HUDEP-2 (cell line): ENCODE measurements around the gene TBK1.

Experiments
- DNase-seq, 76 experiments: peaks; one replicate each; lab custom pipeline; 2025; ENCODE audit not compliant: unreplicated experiment in 76 of 76; lab: John Stamatoyannopoulos, UW

The TBK1 gene

DNA sequence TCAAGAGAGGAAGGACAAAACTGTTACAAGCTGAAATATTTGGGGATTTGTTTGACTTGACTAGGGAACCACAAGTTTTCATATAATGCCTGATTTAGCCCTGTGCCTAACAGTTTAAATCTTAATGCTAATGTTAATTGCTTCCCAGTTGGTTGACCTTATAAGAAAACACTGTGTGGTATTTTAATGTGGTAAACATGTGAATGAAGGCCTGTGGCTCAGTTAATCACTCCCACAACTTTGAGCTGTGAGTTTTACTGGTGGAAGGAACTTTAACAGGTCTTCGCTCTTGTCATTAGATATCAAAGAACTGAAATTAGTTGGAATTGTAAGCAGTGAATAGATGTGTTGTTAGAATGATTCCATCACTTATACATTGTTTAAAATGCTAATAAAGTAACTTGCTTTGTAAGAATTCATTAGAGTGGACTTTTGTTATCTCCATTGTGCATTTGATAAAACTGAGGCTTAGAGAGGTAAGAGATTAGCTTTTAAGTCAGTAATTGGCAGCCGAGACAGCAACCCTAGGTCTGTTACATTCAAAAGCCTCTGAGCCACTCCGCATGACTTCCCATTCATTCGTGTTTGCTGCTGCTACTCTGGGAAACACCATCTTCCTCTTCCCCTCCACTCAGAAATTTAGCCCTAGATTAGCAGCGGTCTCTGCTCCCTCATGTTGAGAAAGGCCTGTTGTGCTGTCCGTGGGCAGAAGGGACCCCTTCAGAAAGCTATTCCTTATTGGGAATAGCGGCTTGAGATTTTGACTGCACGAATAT lies 1.0 kb upstream of the TBK1 start:
- DNase-seq: peak in 6 of 76 experiments; percentile 4 to 29 (median 10)

DNA sequence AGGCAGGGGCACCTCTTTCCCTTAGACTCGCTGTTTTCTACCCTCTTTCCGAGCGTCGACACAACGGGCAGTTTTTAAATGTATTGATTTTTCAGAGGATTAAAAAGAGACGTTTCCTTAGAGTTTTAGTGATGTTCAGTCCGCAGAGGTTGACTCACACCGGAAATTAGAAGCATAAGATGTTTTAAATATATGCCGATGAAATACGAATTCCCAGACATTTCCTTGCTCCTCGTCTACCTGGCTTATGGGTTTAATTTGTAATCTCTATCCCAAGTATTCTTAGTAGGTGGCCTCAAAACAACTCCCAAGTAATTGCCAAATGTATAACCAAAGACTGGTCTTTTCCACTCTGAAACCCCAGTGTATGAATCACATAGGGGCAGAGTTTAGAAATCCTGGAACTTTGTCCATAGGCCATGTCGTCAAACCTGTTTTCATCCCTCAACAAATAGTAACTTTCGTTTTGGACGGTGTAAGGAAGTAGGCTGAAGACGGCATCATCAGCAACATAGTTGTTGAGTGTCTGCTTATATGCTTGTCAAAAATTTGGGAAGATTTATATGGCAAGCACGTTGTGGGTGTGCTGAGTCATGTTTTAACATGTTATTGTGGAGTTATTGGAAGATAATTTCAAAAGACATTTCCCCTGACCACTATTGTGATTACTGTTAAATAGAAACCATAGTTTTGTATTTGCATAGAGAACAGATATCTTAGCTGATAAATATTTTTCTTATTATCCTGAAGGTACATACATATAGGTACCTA lies 824 bp downstream of the TBK1 start:
- peak in 7 of 76 experiments; percentile 6 to 42 (median 21) for DNase-seq

DNA sequence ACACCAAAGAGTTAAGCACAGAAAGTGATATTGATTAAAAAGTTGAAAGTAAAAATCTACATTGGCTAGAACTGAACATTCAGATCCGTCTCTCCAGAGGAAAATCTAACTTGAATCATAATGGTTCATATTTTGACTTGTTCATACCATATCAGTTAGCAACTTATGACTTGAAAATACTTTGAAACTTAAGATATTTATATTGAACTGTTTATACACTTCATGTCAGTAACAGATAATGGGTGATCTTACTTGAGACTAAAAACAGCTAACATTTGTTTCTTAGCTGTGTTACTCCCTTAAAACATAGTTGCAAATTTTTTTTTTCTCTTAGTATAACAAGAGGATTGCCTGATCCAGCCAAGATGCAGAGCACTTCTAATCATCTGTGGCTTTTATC lies 3.6 kb downstream of the TBK1 start:
- DNase-seq: peak in 1 of 76 experiments; percentile 4

DNA sequence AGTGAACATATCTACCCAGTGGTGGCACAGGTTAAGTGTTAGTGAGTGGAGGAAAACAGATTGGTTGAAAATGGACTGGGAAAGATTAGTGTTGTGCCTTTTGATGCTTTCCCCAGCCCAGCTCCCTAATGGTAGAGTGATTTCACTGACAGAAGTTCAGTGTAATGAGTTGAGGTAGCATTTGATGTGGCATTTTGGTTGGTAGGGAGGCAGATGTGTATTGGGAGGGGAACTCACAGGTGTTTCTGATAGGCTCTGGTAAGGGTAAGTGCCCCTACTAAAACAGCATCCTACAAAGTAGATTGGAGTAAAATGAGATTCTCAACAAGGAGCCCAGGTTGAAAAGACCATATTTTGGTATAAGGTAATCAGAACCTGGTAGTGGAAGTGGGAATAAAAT lies 4.2 kb downstream of the TBK1 start:
- no peak for DNase-seq

DNA sequence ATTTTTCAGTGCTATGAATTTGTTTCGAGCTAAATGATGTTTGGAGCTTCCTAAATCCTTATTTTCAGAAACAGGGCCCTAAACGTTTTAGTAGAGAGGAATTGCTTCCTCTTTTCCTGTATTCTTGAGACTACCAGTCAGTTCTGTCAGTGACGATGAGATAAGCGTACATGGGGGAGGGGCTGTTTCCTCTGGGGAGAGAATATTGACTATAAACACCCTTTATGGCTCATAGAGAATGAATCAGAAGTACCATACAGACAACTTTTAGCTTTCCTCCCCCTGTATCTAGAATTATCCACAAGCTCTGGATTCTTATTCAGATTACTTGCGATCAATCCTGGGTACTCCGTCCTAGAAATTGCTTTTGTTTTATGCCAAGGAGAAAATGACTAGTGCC lies 5.1 kb downstream of the TBK1 start:
- DNase-seq: peak in 51 of 76 experiments; percentile 4 to 71 (median 45)

DNA sequence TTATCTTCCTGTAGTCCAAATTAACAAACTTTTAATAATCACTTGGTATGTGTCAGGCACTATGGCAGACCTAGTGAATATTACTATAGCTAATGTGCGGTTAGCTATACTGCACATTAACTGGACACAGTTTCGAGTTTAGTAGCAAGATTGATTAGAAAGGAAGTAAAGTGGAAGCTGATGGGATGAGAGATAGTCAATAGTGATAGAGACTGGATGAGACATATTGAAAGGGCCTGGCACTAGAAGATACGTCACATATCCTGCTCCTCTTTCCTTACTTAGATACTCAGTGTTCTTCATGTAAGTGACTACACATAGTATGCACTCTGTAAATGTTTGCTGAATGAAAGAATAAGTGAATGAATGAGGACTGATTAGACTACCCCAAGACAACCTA lies 5.5 kb downstream of the TBK1 start:
- no peak for DNase-seq

DNA sequence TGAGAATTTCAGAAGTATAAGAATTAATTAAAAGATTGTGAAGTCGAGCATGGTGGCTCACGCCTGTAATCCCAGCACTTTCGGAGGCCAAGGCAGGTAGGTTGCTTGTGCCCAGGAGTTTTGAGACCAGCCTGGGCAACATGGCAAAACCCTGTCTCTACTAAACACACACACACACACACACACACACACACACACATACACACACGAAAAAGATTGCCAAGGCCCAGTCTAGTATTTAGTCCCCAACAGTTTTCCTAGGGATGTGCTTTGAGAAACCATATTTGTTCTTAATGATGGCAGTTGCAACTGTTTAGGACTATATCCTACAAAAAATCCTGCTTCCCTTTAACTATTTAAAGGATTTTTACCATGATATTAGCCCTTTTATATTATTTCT lies 6.0 kb downstream of the TBK1 start:
- no peak for DNase-seq

DNA sequence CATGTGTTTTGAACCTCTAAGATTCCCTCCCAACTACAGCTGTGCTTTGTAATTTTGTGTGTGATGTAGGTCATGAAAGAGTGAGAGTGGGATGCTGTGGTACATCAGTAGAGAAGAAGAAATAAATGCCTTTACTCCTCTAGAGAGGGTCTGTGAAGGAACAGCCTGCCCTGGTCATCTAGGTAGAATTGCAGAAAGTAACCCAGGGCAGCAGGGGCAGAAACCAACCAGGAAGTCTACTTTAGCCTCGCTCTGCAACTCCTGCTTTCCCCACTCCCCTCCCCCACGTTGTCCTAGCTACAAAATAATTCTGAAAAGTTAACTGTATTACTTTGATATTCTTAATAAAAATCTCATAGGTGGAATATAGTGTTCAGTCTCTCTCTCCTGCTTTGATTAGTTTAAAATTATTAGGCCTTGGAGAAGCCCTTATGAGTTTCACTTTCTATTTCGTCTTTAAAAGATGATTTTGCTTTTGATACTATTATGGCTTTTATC lies 7.5 kb downstream of the TBK1 start:
- peak in 2 of 76 experiments; percentile 3 to 7 for DNase-seq

DNA sequence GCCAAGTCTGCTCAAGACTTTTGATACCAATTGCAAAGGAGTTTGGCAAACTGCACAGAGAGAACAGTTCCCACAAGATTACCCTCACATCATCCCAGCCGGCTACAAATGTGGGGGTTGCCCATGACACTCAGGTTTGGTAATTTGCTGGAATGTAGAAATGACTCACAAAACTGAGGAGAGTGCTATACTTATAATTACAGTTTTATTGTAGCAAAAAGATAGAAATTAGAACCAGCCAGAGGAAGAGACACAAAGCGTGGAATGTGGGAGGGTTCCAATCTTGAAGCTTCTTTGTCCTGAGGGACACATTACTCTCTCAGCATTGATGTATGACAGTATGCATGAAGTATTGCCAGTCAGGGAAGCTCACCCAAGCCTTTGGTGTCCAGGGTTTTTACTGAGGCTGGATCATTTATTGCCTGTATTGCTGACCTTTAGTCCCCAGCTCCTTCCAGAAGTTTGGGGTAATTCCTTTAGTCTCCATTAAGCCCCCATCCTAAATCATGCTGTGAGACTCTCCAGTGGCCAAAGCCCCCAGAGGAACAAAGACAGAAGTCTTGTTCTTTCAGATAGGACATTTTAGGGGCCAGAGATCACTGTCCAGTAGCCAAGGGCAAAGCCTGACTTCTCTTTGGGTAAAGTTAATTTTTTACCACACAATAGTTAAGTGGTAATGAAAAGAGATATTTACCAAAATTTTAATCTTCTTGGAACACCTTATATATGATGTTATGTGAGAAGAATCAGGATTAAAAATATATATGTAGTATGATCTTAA lies 9.9 kb downstream of the TBK1 start:
- no peak for DNase-seq

DNA sequence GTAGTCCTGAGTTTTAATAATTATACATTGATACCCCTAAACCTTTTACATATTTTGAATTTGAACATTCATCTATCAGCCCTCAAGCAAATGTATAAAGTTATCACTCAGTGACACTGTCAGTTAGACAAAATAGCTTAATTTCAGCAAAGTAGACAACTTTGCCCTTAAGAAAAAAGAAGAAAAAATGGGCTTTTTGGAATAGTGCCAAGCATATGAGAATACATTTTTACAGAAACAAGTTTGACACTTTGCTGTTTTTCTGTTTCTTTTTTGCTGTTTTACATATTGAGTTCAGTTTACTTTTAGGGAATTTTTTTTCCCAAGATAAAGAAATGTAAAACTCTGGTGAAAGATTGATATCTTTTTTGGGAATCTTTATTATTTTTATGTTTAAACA lies 14.3 kb downstream of the TBK1 start:
- DNase-seq: no peak

DNA sequence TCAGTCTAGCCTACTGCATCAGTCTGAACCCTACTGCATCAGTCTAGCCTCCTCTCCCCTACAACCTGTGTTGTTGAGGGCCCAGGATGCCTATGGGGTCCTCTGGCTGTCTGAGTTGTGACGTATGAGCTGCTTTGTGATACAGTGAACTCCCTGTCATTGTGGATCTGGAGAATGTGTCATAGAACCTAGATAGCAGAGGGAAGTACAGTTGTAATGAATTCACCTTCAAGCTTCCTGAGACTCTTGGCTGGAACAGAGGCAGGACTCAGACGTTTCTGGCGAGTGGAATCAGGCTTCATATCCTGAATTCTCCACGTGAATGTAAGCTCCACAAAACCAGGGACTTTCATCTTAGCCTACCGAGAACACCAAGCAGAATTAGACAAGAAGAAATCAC lies 17.0 kb downstream of the TBK1 start:
- DNase-seq: no peak

DNA sequence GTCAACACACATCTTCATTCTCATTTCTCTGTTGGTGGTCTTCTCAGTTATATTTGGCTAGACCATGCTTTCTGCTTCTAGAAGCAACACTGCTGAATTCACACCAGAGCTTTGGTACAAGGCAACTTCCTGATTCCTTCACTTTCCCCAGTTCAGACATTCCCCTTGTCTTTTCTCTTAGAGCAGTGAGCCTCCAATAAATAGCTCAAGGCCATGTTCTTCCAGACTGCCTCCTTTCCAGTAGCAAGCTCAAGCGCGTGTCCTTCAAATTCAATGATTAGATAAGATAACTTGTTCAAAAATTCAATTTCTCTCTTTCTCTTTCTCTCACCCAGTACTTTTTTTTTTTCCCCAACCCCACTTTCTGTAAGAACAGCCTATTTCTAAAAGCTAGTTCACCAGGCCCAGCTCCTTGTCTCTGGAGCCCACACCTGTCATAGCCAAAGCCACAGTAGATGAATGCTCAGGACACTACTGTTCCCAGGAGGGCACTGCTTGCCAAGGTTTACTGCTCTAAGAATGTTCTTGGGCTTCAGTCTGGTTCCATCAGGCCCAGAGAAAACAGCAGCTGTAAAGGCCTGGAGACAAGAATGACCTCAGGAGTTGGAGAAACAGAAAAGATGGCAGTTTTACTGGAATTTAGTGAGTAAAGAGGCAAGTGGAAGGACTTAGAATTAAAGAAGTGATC lies 17.7 kb downstream of the TBK1 start:
- no peak for DNase-seq

DNA sequence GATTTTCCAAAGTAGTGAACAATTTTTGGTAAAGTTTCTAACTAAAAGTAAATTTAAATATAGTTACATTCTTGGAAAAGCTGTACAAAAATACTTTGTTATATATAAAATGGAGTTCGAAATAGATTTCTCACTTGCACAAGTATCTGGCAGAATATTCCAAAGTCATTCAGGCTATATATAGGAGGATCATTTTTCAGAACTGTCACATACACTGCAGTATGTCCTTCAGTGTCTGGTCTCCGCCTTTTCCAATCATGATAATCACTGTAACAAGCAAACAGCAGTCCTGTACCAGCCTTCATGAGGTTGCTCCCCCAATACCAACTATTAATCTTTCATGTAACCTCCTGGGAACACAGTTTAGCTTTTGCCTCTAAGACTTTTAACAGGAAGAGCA lies 18.6 kb downstream of the TBK1 start:
- no peak for DNase-seq

DNA sequence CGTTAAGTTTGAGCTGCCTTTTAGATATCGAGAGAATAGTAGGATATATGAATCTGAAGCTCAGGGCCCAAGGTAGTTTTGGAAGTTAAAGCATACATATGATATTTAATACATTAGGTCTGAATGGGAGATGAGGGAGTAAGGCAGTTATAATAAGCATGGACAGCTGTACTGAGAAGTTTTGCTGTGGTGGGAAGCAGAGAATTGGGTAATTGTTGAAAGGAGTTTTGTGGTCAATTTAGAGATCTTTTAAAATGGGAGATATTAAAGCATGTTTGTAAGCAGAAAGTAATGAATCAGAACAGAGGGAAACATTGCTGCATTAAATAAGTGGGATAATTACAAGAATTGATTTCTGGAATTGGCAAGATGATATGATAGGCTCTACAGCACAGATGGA lies 21.3 kb downstream of the TBK1 start:
- DNase-seq: no peak

DNA sequence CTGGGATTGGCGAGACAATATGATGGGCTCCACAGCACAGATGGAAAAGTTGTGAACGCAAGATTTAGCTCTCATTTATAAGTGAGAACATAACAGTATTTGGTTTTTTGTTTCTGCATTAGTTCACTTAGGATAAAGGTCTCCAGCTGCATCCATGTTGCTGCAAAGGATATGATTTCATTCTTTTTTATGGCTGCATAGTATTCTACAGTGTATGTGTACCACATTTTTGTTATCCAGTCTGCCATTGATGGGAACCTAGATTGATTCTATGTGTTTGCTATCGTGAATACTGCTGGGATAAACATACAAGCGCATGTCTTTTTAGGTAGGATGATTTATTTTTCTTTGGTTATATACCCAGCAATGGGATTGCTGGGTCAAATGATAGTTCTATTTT lies 23.6 kb downstream of the TBK1 start:
- no peak for DNase-seq

DNA sequence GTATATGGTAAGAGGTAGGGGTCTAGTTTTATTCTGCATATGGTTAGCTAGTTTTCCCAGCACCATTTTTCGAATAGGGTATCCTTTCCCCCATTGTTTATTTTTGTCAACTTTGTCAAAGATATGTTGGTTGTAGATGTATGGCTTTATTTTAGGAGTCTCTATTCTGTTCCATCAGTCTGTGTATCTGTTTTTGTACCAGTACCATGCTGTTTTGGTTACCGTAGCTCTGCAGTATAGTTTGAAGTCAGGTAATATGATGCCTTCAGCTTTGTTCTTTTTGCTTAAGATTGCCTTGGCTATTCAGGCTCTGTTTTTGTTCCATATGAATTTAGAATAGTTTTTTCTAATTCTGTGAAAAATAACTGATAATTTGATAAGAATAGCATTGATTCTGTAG lies 24.9 kb downstream of the TBK1 start:
- DNase-seq: no peak

DNA sequence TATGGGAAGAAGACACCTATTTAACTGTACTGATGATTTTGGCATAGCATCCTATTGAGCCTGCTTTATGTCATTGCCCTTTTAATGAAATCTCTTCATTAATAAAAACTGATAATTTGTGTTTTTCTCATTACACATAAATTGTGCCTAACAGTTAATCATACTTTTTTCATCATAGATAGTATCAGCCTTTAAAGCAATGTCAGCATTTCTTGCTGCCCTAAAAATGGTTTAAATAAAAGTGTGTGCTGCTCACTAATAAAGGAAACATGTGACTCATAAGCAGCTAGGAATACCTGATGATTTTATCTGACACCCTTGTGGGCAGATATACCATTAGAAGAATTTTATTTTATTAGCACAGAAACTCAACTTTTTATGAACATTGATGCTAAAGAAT lies 26.7 kb downstream of the TBK1 start:
- DNase-seq: no peak

DNA sequence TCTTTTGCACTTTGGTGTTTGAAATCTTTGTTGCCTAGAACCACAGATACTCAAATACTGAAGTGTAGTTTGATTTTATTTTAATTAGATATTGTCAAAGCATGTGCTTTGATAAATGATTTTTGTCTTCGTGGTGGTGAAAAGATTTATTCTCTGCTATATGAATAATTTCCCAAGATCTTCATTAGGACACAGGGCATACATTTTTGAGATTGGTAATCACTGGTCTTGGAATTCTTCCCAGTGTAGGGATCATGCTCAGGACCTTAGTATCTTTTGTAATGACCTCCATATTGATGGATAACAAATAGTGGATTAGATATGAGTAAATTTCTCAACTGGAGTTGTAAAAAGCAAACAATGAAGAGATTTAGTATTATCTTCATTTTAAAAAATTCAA lies 28.2 kb downstream of the TBK1 start:
- DNase-seq: no peak

DNA sequence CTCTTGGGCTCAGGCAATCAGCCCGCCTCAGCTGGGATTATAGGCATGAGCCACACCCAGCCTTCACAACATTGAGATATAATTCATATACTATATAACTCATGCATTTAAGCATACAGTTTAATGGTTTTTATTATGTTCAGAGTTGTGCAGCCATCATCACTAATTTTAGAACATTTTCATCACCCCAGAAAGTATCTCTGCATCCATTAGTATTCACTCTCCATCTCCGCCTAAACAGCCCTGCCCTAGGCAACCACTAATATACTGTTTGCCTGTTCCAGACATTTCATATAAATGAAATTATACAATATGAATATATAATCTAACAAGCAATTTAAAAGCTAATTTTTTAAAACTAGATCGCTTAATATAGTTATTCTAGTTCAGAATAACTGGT lies 34.7 kb downstream of the TBK1 start:
- no peak for DNase-seq

DNA sequence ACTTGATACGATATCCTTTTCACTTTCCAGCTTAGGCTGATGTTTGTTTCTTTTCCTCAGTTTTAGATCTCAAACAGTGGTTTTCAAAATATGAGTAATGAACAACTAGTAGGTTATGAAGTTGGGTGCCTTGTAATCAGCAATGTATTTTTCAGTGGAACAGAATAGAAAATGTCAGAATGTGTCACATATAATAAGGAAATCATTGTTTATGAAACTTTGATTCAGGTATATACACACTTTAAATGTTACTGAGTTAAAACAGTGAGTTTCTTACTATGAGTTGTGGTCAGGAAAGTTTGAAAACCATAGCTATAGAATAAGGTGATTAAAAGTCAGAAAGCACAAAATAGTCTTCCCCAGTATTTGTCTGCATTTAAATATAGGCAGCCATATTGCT lies 39.8 kb downstream of the TBK1 start:
- no peak for DNase-seq

DNA sequence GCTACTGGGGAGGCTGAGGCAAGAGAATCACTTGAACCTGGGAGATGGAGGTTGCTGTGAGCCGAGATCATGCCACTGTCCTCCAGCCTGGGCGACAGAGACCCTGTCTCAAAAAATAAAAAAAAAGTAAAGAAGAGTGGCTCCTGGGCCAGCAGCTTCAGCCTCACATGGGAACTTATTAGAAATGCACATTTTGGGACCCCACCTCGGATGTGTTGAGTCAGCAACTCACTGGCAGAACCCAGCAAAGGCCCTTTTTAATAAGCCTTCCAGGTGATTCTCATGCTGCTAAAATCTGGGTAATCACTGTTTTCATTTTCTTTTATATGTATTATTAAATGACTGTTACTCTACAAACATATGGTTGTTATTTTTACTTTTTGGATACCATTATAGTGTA lies 41.6 kb downstream of the TBK1 start:
- DNase-seq: no peak
